K562 (cell line): ENCODE results near the gene SPCS2. TPM values are rescaled to one million over a fixed set of nuclear protein-coding genes. Genes with fewer than 3 reads are reported as not detected.

Experiments used
- ATAC-seq: fragments of 200-7000 bp; cut with Tn5 transposase; 3 replicates; pipeline ENCODE4 v1.9.1; 2020; ENCODE audit warnings: moderate library complexity
- BruUV-seq: library from RNA; stranded (reverse); fragments of 400-500 nt; replicated peaks from 2 replicates; lab custom pipeline; 2021; lab: Mats Ljungman, UMichigan
- CTCF ChIA-PET: fragments of 300-600 bp; formaldehyde crosslinking; extraction: SDS; loops from one replicate; lab custom pipeline; 2021; ENCODE audit warnings: low intra/inter-chr PET ratio; lab: Yijun Ruan, JAX
- POLR2A ChIA-PET: fragments of 300-600, 350-650 bp; sonication (Branson Sonifier 250); formaldehyde crosslinking; extraction: SDS; loops from one replicate; lab custom pipeline; 2021; ENCODE audit warnings: antibody characterized with exemption, inconsistent platforms; lab: Yijun Ruan, JAX
- DNase-seq, 4 experiments: peaks; one replicate each; pipeline versions ENCODE4 v3.0.0 to v3.0.0-alpha.2; 2011 to 2018; ENCODE audit warnings: low spot score in 3 of 4, mixed read lengths in 3 of 4; ENCODE audit errors: extremely low read depth in 1 of 4
- FAIRE-seq: peaks from 2 replicates; lab custom pipeline; 2011; peaks lifted over from hg19 to GRCh38; lab: Jason Lieb, UNC
- H2AFZ ChIP-seq: 2 replicates; pipeline ENCODE4 v1.6.0; 2011; ENCODE audit warnings: low read depth, low read length, control low read depth, inconsistent platforms
- H3K27ac ChIP-seq: fragments of 200-600 bp; 3 replicates; pipeline ENCODE4 v1.8.0; 2011; ENCODE audit warnings: low read depth, mild to moderate bottlenecking, control low read depth, inconsistent platforms, low read length, moderate library complexity, mixed read lengths; ENCODE audit errors: extremely low read depth
- H3K27me3 ChIP-seq, 2 experiments: fragments of 300-600 bp in 1 of 2; 2 replicates in 1 of 2; 3 replicates in 1 of 2; pipeline versions ENCODE4 v1.6.0 to v1.8.0; 2011; ENCODE audit warnings: inconsistent platforms in 2 of 2, low read length in 2 of 2, mild to moderate bottlenecking in 1 of 2, mixed read lengths in 1 of 2, moderate library complexity in 1 of 2; ENCODE audit not compliant: control insufficient read depth in 2 of 2, insufficient read depth in 2 of 2
- H3K36me3 ChIP-seq: fragments of 300-600 bp; 3 replicates; pipeline ENCODE4 v1.8.0; 2011; ENCODE audit warnings: mild to moderate bottlenecking, low read length, inconsistent platforms; ENCODE audit not compliant: control insufficient read depth, insufficient read depth
- H3K4me1 ChIP-seq, 2 experiments: fragments of 200-600 bp in 1 of 2; replicated peaks in 1 of 2; 2 replicates in 1 of 2; 3 replicates in 1 of 2; pipeline versions ENCODE4 v1.5.1 to v1.8.0; 2011; ENCODE audit warnings: inconsistent platforms in 2 of 2, low read length in 2 of 2, mild to moderate bottlenecking in 1 of 2, mixed read lengths in 1 of 2, moderate library complexity in 1 of 2; ENCODE audit not compliant: control insufficient read depth in 2 of 2, insufficient read depth in 2 of 2
- H3K4me2 ChIP-seq: 2 replicates; pipeline ENCODE4 v1.6.1; 2011; ENCODE audit warnings: low read length, control low read depth, inconsistent platforms, mixed read lengths; ENCODE audit not compliant: insufficient read depth
- H3K4me3 ChIP-seq: fragments of 200-600 bp; sonication (generic), shearing (Covaris generic); 2 replicates; pipeline ENCODE4 v1.5.1; 2016; ENCODE audit warnings: control low read depth, inconsistent platforms
- H3K79me2 ChIP-seq: fragments of 200-600 bp; 3 replicates; pipeline ENCODE4 v1.8.0; 2011; ENCODE audit warnings: low read length, inconsistent platforms; ENCODE audit not compliant: control insufficient read depth, insufficient read depth
- H3K9ac ChIP-seq, 2 experiments: 2 replicates each; pipeline versions ENCODE4 v1.6.0 to v1.6.1; 2011; ENCODE audit warnings: low read depth in 2 of 2, low read length in 2 of 2, control low read depth in 1 of 2, inconsistent platforms in 1 of 2, mild to moderate bottlenecking in 1 of 2, mixed read lengths in 1 of 2; ENCODE audit not compliant: insufficient read depth in 1 of 2
- H3K9me1 ChIP-seq: one replicate; pipeline ENCODE4 v1.6.0; 2011; ENCODE audit warnings: inconsistent platforms, mild to moderate bottlenecking, low read length, moderate library complexity; ENCODE audit not compliant: control insufficient read depth, insufficient read depth
- H3K9me3 ChIP-seq: replicated peaks from 2 replicates; pipeline ENCODE4 v1.5.1; 2011; ENCODE audit warnings: low read depth, low read length, inconsistent platforms; ENCODE audit not compliant: control insufficient read depth, insufficient read depth
- H4K20me1 ChIP-seq: replicated peaks from 2 replicates; pipeline ENCODE4 v1.6.1; 2011; ENCODE audit warnings: low read length, inconsistent platforms, mixed read lengths; ENCODE audit not compliant: control insufficient read depth, insufficient read depth
- ATF6 ChIP-seq: sonication (generic); formaldehyde crosslinking; IDR thresholded peaks from 2 replicates; pipeline ENCODE4 v1.4.0; 2020; ENCODE audit warnings: mild to moderate bottlenecking, missing genetic modification reagents
- BHLHE40 ChIP-seq: IDR thresholded peaks from 2 replicates; pipeline ENCODE4 v1.6.1; 2011; ENCODE audit warnings: low read length, improper control_type of control experiment
- CC2D1A ChIP-seq: fragments of 450-650 bp; IDR thresholded peaks from 2 replicates; pipeline ENCODE4 v1.6.1; 2017; ENCODE audit warnings: mild to moderate bottlenecking
- CEBPG ChIP-seq, 3 experiments: fragments of 200-800 bp in 1 of 3; sonication (Bioruptor generic) in 1 of 3; sonication (generic) in 1 of 3; formaldehyde crosslinking in 1 of 3; IDR thresholded peaks in 2 of 3; conservative IDR thresholded peaks in 1 of 3; 2 replicates each; pipeline versions ENCODE4 v1.6.1 to v1.8.0; 2016 to 2022; ENCODE audit warnings: missing compliant biosample characterization in 2 of 3, missing genetic modification characterization in 2 of 3, mild to moderate bottlenecking in 1 of 3, missing genetic modification reagents in 1 of 3
- DDX20 ChIP-seq: fragments of 450-650 bp; IDR thresholded peaks from 2 replicates; pipeline ENCODE4 v1.6.1; 2016; ENCODE audit warnings: missing genetic modification characterization, low read depth, mild to moderate bottlenecking, missing compliant biosample characterization, moderate library complexity
- ELK1 ChIP-seq: sonication (generic); formaldehyde crosslinking; IDR thresholded peaks from 2 replicates; pipeline ENCODE4 v1.8.1; 2022; ENCODE audit warnings: missing genetic modification reagents
- IRF1 ChIP-seq: sonication (generic); formaldehyde crosslinking; IDR thresholded peaks from 2 replicates; pipeline ENCODE4 v1.8.0; 2022; ENCODE audit warnings: missing genetic modification reagents, mild to moderate bottlenecking, borderline replicate concordance
- IRF9 ChIP-seq: fragments of 450-650 bp; IDR thresholded peaks from 2 replicates; pipeline ENCODE4 v1.6.1; 2016; ENCODE audit warnings: missing biosample characterization, missing genetic modification characterization
- NR2C2 ChIP-seq, 2 experiments: fragments of 200-800 bp in 1 of 2; sonication (Bioruptor generic) in 1 of 2; sonication (generic) in 1 of 2; formaldehyde crosslinking in 1 of 2; IDR thresholded peaks; 2 replicates each; pipeline versions ENCODE4 v1.6.1 to v1.8.0; 2016 to 2022; ENCODE audit warnings: mild to moderate bottlenecking in 1 of 2, missing compliant biosample characterization in 1 of 2, missing genetic modification characterization in 1 of 2, missing genetic modification reagents in 1 of 2
- PHF20 ChIP-seq: fragments of 450-650 bp; IDR thresholded peaks from 2 replicates; pipeline ENCODE4 v1.6.1; 2018; ENCODE audit not compliant: partially characterized antibody
- PHTF2 ChIP-seq: fragments of 250-450 bp; sonication (Bioruptor Pico); IDR thresholded peaks from 2 replicates; pipeline ENCODE4 v1.5.0; 2021; ENCODE audit warnings: mild to moderate bottlenecking
- POLR2G ChIP-seq: fragments of 200-400 bp; formaldehyde crosslinking; IDR thresholded peaks from 2 replicates; pipeline ENCODE4 v1.6.1; 2017; ENCODE audit warnings: low read depth, mild to moderate bottlenecking, antibody characterized with exemption, low read length, moderate library complexity
- PRPF4 ChIP-seq: fragments of 200-400 bp; formaldehyde crosslinking; IDR thresholded peaks from one replicate; pipeline ENCODE4 v1.6.1; 2017; ENCODE audit warnings: low read length, low read depth, mild to moderate bottlenecking; ENCODE audit not compliant: insufficient read depth, poor library complexity, severe bottlenecking
- RHOXF2B ChIP-seq: fragments of 250-450 bp; sonication (Bioruptor Pico); conservative IDR thresholded peaks from 2 replicates; pipeline ENCODE4 v1.5.1; 2021
- ZNF76 ChIP-seq: fragments of 250-450 bp; sonication (Bioruptor Pico); IDR thresholded peaks from 2 replicates; pipeline ENCODE4 v1.4.0; 2020; ENCODE audit warnings: mild to moderate bottlenecking, moderate library complexity, borderline replicate concordance
- WGBS: fragments of 100-300 bp; shearing (Covaris generic); methylation state at CpG from one replicate; pipeline ENCODE4 v1.1.6; 2016; ENCODE audit warnings: low coverage, mixed read lengths; ENCODE audit not compliant: insufficient coverage; ENCODE audit errors: missing lambda C conversion rate; 5-methylcytosine and 5-hydroxymethylcytosine counted together
- in situ Hi-C: fragments of 300-500 bp; cut with MboI; formaldehyde crosslinking; loops from 4 replicates; pipeline ENCODE4 v1.15.0; 2018; ENCODE audit warnings: inconsistent platforms, mixed read lengths
- intact Hi-C: fragments of 100-400 bp; cut with micrococcal nuclease; formaldehyde crosslinking; loops from 2 replicates; pipeline ENCODE4 v1.14.2; 2022
- polyA plus RNA-seq, 8 experiments: library from polyadenylated mRNA; depleted of rRNA in 4 of 8; stranded (reverse) in 5 of 8; unstranded in 3 of 8; fragments of >200 nt; fragmentation: Nextera tagmentation in 2 of 8; fragmentation: Illumina TruSeq in 1 of 8; extraction: Ambion mirVana in 2 of 8; extraction: Trizol in 1 of 8; gene quantifications; 2 replicates each; pipeline versions ENCODE4 v1.2.1 to v1.2.3, GENCODE V29; 2011 to 2014; ENCODE audit warnings: inconsistent platforms in 1 of 8, missing spikeins in 1 of 8
- total RNA-seq, 7 experiments: library from RNA; depleted of rRNA in 6 of 7; stranded (reverse); fragments of >200 nt in 6 of 7; fragmentation: Illumina TruSeq in 2 of 7; extraction: Trizol in 2 of 7; gene quantifications; 2 replicates each; pipeline versions ENCODE4 v1.2.1 to v1.2.3, GENCODE V29; 2011 to 2021; ENCODE audit warnings: low replicate concordance in 1 of 7

Gene SPCS2
- total and polyA plus RNA-seq, 9 of the 15 experiments (the other 6 are each of a cell fraction or from before 2014, with no cell fraction given) = 38.2 to 458 (median 193) TPM

- 61% methylated on average over 4 of the region's 4 CpGs for WGBS
- Histone ChIP-seq H3K4me1 (peaks cover 7 to 31% of the 10 kb centered on the region in 2 experiments; a peak in 3 of 5 replicates), H3K4me3 (no peak overlapping the region), H3K36me3 (peaks cover 74% of the 10 kb centered on the region), H3K9ac (no peak overlapping the region), H3K79me2 (peaks cover 99% of the 10 kb centered on the region), H3K27ac (peak overlapping the region; percentile 16; the same call in 2 of the 3 replicates), H3K9me3 (no peaks in the 10 kb centered on the region), H3K4me2 (no peak overlapping the region), H4K20me1 (peaks cover 41% of the 10 kb centered on the region), H3K27me3 (no peaks in the 10 kb centered on the region), H2AFZ (no peak overlapping the region), H3K9me1 (no peaks in the 10 kb centered on the region)
- ATAC-seq (no peak), FAIRE-seq (no peak), DNase-seq (no peak)
- POLR2A ChIA-PET = interaction anchor here (0.6 to 1.7 kb wide), 3 partner anchors 15 to 33 kb away, joined by 3 to 4 read pairs (median 3); partner anchors contain the start of gene NEU3
- no TSS peak for BruUV-seq
- CTCF ChIA-PET = no interaction called here
- in situ Hi-C loops (no loop called here), intact Hi-C loops (no loop called here)
- TF ChIP-seq PHTF2 (CRISPR knock-in tag) = no peak
- TF ChIP-seq POLR2G = no peak
- no peak for TF ChIP-seq BHLHE40
- no peak for TF ChIP-seq RHOXF2B (CRISPR knock-in tag)
- TF ChIP-seq ATF6 (CRISPR knock-in tag) = no peak
- no peak for TF ChIP-seq DDX20
- TF ChIP-seq IRF1 (CRISPR knock-in tag) = no peak
- no peak for TF ChIP-seq PRPF4
- no peak for TF ChIP-seq CEBPG (CRISPR knock-in tag; IDR thresholded peaks at IDR 0.05)
- no peak for TF ChIP-seq CEBPG (tag; conservative IDR thresholded peaks at IDR 0.05 in 1 of 2, IDR thresholded peaks at IDR 0.05 in 1 of 2)
- TF ChIP-seq IRF9 = no peak
- no peak for TF ChIP-seq CC2D1A
- TF ChIP-seq ELK1 (CRISPR knock-in tag) = no peak
- no peak for TF ChIP-seq ZNF76
- TF ChIP-seq NR2C2 (CRISPR knock-in tag; IDR thresholded peaks at IDR 0.05) = no peak
- no peak for TF ChIP-seq NR2C2 (tag; IDR thresholded peaks at IDR 0.05)
- no peak for TF ChIP-seq PHF20
Measured at GRCh38 chr11:74956397-74957015, 7.4 kb downstream of the SPCS2 start.
